Stimulated activated CD8-positive, alpha-beta memory T cell treated with anti-CD3 and anti-CD28 coated beads, Interleukin-2, amount 100 ng/mL, for 1 hour (primary cell): ENCODE measurements around the gene ZNF865.
A peak's percentile ranks its signal among the peaks of the same experiment; 100 is the strongest.

ENCODE experiments used
- DNase-seq, 2 donors: peaks; one replicate each; pipeline ENCODE4 v3.0.0-alpha.2; 2020; ENCODE audit warnings: low read depth in 2 of 2

Gene ZNF865

DNA sequence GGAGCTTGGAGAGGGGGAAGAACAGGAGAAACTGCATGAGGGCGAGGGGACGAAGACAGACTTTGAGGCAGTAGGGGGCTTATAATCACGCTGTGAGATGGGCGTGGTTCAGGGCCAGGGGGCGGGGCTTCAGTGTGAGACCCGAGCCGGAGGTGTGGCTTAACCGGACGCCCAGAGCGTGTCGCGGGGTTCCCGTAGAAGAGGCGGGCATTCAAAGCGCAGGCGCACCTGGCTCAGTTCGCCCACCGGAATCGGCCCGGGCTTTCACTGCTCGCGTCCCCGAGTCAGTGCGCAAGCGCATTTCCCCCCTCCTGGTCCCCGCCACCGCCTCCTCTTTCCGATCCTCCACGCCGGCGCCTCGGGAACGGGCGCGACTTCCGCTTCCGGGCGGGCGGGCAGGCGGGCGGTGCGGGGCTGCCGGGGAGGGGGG lies 225 bp upstream of the ZNF865 start:
- peak; percentile 94 to 97 for DNase-seq

GRCh38 chr19:55606471-55606787 lies 982 bp downstream of the ZNF865 start:
- DNase-seq = no peak

GRCh38 chr19:55606817-55607216 lies 1.4 kb downstream of the ZNF865 start:
- no peak for DNase-seq

DNA sequence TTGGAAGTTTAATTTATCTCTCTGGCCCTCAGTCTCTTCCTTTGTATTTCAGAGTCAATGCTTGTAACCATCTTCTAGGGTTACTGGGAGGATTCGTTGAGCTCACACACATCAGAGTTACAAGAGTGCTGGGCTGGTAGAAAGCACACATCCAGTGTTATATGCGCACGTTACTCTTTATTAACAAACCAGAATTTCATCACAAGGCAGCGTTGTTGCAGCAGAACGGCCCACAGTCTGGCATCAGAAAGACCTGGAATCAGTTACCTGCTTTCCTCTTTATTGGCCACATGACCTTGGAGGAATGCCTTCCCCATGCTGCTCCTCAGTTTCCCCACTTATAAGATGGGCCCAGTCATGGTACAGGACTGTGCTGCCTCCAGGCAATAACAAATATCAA lies 3.9 kb downstream of the ZNF865 start:
- DNase-seq = no peak

GRCh38 chr19:55611300-55611982 lies 6.0 kb downstream of the ZNF865 start:
- no peak for DNase-seq

DNA sequence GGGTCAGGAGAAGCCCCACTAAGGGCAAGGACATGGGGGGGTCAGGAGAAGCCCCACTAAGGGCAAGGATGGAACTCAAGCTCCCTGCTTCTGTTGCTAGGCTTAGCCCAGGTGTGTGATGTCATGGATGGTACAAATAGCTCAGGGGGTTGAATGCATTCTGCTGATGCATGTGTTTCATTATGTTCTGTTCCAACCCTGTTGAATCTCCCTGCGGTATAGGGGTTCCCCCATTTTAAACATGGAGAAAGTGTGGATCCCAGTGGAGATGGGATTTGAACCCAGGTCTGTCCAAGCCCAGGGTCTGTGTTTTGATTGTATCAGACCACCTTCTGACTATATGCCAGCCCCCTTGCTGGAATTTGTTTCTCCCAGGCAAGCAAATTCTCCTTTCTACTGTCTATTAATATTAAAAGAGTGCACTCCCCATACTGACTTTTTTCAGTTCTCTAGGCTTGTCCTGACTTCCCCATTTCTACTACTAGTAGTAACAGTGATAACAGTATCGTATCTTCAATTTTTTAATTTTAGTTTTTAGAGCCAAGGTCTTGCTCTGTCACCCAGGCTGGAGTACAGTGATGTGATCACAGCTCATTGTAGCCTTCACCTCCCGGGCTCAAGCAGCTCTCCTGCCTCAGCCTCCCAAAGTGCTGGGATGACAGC lies 6.7 kb downstream of the ZNF865 start:
- DNase-seq = no peak

DNA sequence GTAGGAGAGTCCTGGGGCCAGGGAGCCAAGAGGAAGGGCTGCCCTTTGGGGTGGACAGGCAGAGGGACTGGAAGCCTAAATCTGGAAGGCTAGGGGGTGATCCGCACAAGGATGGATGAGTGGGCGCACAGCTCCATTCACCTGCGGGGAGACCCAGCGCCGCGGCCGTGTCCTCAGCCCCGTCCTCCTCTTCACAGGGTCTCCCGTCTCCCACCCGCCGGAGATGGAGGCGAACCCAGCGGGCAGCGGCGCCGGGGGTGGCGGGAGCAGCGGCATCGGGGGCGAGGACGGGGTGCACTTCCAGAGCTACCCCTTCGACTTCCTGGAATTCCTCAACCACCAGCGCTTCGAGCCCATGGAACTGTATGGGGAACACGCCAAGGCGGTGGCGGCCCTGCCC lies 7.9 kb downstream of the ZNF865 start:
- DNase-seq = no peak

- DNase-seq = no peak
Measured at GRCh38 chr19:55613930-55614710, 8.7 kb downstream of the ZNF865 start.

DNA sequence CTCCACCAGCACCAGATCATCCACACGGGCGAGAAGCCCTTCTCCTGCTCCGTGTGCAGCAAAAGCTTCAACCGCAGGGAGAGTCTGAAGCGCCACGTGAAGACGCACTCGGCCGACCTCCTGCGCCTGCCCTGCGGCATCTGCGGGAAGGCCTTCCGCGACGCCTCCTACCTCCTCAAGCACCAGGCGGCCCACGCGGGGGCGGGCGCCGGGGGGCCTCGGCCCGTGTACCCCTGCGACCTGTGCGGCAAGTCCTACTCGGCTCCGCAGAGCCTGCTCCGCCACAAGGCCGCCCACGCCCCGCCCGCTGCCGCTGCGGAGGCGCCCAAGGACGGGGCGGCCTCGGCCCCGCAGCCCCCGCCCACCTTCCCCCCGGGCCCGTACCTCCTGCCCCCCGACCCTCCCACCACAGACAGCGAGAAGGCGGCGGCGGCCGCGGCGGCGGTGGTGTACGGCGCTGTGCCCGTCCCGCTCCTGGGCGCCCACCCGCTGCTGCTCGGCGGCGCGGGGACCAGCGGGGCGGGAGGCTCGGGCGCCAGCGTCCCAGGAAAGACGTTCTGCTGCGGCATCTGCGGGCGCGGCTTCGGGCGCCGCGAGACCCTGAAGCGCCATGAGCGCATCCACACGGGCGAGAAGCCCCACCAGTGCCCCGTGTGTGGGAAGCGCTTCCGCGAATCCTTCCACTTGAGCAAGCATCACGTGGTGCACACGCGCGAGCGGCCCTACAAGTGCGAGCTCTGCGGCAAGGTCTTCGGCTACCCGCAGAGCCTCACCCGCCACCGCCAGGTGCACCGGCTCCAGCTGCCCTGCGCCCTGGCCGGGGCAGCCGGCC lies 9.5 kb downstream of the ZNF865 start:
- DNase-seq = no peak

DNA sequence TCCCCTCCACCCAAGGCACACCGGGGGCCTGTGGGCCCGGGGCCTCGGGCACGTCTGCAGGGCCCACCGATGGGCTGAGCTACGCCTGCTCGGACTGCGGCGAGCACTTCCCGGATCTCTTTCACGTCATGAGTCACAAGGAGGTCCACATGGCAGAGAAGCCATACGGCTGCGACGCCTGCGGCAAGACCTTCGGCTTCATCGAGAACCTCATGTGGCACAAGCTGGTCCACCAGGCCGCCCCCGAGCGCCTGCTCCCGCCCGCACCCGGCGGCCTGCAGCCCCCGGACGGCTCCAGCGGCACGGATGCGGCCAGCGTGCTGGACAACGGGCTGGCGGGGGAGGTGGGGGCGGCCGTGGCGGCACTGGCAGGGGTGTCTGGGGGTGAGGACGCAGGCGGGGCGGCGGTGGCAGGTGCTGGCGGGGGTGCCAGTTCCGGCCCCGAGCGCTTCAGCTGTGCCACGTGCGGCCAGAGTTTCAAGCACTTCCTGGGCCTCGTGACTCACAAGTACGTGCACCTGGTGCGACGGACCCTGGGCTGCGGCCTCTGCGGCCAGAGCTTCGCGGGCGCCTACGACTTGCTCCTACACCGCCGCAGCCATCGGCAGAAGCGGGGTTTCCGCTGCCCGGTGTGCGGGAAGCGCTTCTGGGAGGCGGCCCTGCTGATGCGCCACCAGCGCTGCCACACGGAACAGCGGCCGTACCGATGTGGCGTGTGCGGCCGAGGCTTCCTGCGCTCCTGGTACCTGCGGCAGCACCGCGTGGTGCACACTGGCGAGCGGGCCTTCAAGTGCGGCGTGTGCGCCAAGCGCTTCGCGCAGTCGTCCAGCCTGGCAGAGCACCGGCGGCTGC lies 10.3 kb downstream of the ZNF865 start:
- no peak for DNase-seq

DNA sequence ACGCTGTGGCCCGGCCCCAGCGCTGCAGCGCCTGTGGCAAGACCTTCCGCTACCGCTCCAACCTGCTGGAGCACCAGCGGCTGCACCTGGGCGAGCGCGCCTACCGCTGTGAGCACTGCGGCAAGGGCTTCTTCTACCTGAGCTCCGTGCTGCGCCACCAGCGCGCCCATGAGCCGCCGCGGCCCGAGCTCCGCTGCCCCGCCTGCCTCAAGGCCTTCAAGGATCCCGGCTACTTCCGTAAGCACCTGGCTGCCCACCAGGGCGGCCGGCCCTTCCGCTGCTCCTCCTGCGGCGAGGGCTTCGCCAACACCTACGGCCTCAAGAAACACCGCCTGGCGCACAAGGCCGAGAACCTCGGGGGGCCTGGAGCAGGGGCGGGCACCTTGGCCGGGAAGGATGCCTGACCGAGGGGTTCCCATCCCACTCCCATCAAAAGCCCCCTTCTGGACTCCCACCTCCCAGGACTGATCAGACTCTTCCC lies 11.0 kb downstream of the ZNF865 start:
- DNase-seq = no peak

DNA sequence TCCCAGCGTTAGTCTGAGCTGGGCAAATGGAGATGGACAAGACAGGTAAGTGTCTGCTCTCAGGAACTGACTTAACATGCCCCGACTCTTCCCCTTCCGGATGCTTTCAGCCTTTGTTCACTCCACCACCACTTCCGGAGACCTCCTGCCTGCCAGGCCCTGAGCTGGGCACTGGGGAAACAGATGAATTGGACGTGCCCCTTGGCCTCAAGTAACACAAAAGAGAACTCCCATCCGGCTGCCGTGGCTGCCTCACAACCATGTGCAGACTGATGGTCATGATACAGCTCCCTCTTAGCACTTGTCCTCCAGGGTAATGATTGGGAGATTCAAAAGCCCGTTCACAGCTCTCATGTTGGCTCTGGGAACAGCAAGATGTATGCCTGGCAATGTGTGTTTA lies 12.0 kb downstream of the ZNF865 start:
- no peak for DNase-seq

DNA sequence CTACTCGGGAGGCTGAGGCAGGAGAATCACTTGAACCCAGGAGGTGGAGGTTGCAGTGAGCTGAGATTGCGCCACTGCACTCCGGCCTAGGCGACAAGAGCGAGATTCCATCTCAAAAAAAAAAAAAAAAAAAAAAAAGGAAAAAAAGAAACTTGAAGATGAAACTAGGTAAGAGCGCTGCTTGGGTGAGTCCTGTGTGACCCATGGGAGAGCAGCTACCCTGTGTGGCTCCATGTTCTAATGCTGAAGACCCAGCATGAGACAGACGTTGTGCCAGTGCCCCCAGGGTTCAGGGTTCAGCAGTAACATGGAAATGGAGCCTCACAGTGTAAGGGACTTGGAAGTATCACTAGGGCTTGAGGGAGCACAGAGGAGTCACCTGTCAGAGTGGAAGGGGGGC lies 13.0 kb downstream of the ZNF865 start:
- no peak for DNase-seq

- DNase-seq = no peak
Measured at GRCh38 chr19:55619286-55619685, 13.8 kb downstream of the ZNF865 start.

DNA sequence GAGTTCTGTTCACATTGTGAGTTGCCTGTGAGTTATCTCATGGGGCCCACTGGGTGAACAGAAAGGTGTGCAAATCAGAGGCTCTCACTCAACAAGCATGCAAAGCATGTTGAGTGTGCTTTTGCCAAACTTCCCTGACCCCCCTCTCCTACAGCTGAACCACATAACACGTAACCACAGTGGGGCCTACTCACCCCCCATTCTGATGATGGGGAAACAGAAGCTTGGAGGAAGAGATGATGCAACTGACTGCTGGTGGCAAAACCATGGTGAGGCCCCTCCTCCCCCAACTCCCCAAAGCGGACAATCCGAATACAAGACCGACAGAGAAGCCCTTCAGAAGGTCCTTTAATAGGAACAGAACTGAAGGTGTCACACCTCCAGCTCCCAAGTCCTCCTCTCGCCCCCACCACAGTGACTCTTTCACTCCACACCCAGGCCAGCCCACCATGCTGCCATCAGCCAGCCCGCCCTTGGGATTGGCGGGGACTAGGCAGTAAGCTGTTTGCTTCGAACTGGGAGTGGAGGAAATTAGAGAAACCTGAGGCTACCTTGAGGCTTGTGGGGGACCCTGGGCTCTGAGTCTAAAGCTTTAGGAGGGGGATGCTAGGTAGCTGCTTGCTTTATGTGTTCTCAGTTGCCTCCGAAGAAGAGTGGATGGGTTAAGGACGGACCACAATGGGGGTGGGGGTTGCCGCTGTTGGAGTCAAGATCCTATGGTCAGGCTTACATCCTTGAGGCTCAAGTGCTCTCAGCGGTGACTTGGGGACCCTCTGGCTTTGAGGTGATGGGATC lies 15.2 kb downstream of the ZNF865 start:
- no peak for DNase-seq

DNA sequence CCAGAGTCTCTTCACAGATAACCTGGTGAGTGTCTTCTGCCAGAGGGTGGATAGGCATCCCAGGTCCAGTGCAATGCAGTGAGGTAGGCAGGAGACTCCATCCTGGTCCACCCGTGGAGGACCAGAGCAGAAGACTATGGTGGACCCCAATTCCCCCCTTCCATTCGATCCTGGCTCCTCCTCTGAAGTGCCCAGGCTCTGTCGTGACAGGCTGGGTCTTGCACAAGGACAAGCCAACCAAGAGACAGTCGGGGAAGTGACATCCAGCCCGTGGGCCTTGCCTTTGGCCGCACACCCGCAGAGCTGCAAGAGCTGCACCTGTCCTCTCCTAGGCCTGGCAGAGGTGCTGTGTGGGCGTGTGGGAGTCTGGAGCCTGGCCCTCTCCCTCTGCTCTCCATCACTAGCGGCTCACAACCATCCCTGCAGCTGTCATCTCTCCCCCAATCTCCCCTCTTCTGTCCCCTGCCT lies 15.8 kb downstream of the ZNF865 start:
- no peak for DNase-seq

DNA sequence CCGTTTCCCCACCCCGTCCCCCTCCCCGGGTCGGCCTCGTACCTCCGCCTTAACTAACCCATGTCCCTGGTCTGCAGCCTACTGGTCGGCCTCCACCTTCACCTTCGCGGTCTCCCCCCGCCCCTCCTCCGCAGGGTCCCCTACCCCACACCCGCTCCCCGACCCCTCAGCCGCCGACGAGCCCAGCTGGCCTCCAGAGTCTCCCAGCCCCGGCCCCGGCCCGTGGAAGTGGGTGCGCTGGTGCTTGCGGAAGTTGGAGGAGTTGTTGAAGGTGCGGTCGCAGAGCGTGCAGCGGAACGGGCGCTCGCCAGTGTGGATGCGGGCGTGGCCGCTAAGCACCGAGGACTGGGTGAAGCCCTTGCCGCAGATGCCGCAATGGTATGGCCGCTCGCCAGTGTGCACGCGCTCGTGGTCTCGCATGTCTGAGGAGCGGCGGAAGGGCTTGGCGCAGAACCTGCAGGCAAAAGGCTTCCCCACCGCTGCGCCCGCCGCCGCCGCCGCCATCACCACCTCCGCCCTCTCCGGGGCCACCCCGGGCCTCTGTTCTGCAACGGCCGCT lies 16.3 kb downstream of the ZNF865 start:
- no peak for DNase-seq

- no peak for DNase-seq
Measured at GRCh38 chr19:55622242-55622969, 17.0 kb downstream of the ZNF865 start.

DNA sequence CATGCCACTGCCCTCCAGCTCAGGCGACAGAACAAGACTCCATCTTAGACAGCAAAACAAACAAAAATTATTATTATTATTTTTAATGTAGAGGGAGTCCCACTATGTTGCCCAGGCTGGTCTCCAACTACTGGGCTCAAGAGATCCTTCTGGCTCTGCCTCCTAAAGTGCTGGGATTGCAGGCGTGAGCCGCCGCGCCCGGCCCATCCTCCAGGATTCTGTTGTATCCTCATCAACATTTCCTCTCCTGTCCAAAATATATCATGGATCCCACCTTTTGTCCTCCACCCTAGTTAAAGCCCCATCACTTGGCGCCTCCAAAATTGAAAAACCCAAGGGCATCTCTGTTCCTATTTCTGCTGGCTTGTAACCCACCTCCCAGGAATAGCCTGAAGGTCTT lies 17.7 kb downstream of the ZNF865 start:
- no peak for DNase-seq
